ENCODE results near the gene SMTNL2. TPM values are rescaled to one million over a fixed set of nuclear protein-coding genes. Genes with fewer than 3 reads are reported as not detected.

SMTNL2 gene
- not detected in 2 replicates for total RNA-seq

DNA sequence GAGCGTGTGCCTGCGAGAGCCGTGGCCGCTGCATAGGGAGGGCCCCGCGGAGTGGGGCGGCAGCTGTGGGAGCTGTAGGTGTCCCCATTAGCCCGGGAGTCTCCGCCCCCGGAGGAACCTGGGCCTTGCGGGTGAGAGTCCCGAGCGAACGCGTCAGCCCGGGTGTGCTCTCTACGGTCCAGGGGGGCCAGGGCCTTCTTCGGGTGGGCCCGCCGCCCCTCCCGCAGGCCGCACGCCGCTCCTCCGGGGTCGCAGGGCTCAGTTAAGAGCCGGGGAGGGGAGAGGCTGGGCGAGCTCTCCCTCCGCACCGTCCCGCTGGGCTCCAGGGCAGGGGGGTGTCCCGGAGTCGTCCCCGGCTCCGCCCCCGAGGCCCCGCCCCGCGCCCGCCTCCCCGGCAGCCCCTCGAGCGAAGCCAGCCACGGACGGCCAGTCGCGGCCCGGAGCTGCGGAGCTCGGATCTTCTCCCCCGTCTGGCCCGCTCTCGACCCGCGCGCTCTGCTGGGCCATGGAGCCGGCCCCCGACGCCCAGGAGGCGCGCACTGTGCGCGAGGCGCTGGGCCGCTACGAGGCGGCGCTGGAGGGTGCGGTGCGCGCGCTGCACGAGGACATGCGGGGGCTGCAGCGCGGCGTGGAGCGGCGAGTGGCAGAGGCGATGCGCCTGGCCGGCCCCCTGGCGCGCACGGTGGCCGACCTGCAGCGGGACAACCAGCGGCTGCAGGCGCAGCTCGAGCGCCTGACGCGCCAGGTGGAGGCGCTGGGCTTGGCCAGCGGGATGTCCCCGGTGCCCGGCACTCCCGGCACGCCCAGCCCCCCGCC, at the start of gene SMTNL2:
Gene SMTNL2 (plus strand): TSS at position 429 of the 816 bp plus-strand sequence. CDS start 77 bp downstream, at position 506.

DNA sequence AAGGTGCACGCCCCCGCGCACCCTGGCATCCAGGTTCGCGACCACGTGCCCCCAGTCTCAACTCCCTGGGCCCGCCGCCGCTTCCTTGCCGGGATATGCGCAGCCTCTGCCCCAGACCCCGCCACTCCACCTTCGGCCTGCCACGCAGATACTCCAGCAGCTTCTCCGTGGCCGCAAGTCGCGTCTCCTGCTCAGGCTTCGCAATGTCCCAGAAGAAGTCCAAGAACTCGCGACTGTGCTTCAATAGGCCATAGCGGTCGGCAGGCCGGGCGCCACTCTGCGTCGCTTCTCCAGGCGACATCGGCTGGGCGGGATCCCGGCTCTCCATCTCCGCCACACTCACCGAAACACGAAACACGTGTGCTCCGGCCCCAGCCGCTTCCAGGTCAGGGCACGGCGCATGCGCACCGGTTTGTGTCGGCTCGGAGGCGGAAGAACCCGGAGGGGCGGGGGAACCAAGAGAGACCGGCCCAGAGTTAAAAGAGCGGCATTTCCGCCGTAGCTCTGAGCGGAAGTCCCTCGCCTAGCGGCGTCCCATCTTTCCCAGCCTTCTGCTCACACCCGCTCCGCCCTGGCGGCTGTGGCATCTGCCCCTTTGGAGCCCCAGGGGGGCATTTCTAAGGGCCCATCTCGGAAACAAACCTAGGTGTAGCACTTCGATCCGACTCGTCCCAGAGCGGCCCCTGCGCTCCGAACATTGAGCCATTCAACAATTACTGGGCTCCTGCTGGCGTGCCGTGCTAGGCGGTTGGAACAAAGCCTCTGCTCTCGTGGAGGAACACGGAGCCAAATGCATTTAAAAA, 29.1 kb upstream of the SMTNL2 start, which contains the start of gene MYBBP1A:
Gene MYBBP1A (minus strand): TSS at position 388 of the 803 bp plus-strand sequence. CDS start 60 bp downstream, at position 328.

DNA sequence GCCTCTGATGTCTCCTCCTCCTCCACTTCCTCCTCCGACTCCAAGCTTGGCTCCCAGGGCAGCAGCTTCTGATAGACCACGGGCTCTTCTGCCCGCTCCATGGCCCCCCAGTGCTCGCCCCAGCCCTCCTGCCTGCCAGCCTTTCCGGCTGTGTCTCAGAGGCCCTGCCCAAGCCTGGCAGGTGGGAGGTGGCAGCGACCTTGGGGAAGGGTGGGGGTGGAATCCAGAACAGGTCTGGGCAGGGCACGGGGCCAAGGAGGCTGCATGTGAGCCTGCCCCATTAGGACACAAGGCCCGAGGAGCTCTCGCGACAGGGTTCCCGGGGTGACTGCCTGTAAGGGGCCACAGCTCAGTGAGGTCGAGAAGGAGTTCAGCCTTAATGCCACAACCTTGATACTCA, 23.9 kb upstream of the SMTNL2 start, which contains the start of gene GGT6:
Gene GGT6 (minus strand): TSS at position 157 of the 400 bp plus-strand sequence. CDS start 56 bp downstream, at position 101.

DNA sequence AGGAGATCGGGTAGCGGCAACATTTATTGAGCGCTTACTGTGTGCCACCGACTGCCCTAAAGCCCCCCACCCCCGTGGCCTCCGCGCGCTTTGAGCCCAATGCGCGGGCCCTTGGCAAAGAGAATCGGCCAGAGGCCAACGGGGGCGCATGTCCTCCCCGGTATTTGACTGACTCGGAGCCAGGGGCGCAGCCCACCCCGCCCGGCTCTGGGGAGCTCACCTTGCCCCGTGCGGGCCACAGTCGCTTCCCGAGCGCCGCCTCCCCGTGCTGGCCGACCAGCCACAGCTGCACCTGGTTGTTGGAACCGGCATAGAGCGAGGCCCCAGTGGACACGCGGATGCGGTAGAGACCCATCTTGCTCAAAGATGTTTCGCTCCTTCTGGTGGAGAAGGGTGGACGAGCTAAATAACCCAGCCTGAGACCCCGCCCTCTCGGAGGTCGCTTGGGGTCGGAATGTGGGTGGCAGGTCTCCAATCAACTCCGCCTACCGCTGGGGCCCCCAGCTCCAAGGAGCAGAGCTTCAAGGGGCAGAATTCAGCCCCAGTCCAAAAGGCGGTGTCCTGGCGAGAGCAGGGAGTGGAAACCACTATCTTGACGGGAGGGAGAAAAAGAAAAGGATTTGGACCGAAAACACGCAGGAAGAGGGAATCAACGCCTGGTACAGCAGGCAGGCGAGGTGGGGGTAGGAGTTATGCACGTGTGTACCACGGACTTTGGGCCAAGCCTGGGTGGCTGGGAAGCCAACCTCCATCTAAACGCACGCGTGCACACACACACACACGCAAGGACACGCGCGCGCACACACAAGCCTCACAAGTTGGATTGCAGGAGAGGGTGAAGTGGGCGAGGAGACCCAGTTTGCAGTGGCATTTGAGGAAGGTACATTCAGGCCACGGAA, 57.2 kb downstream of the SMTNL2 start, which contains the start of gene ALOX15:
Gene ALOX15 (minus strand): TSS at position 382 of the 899 bp plus-strand sequence. CDS start 27 bp downstream, at position 355.

Small RNA genes within 50 kb of the gene (small RNA-seq; reads per million reads assigned to genes)
- gene RNU6-955P, result not detected

Other genes with a start within 250 kb of the SMTNL2 start
- 25.7 and 35.8 TPM in 2 replicates for gene UBE2G1, start 217.9 kb upstream of the SMTNL2 start, total RNA-seq
- not detected in 2 replicates for gene SPNS3, start 150.6 kb upstream of the SMTNL2 start, total RNA-seq
- gene SPNS2, start 85.6 kb upstream of the SMTNL2 start, total RNA-seq, result 0.37 and 0.39 TPM in 2 replicates
- 87.5 and 108 TPM in 2 replicates for gene MYBBP1A, start 29.1 kb upstream of the SMTNL2 start, total RNA-seq
- not detected in 2 replicates for gene GGT6, start 24.0 kb upstream of the SMTNL2 start, total RNA-seq
- not detected in 2 replicates for gene ALOX15, start 57.1 kb downstream of the SMTNL2 start, total RNA-seq
- 22.8 and 30.1 TPM in 2 replicates for gene PELP1, start 119.6 kb downstream of the SMTNL2 start, total RNA-seq
- gene ARRB2, start 126.1 kb downstream of the SMTNL2 start, total RNA-seq, result 9.2 and 16.0 TPM in 2 replicates
- gene MED11, start 146.9 kb downstream of the SMTNL2 start, total RNA-seq, result 13.5 and 16.9 TPM in 2 replicates
- 0.20 TPM in 1 of 2 replicates, not detected in the other for gene ZMYND15, start 155.3 kb downstream of the SMTNL2 start, total RNA-seq
- gene CXCL16, start 155.4 kb downstream of the SMTNL2 start, total RNA-seq, result 1.6 and 2.6 TPM in 2 replicates
- not detected in 2 replicates for gene TM4SF5, start 187.4 kb downstream of the SMTNL2 start, total RNA-seq
- gene VMO1, start 201.8 kb downstream of the SMTNL2 start, total RNA-seq, result 0.59 TPM in 1 of 2 replicates, not detected in the other
- 0.37 TPM in 1 of 2 replicates, not detected in the other for gene GLTPD2, start 204.4 kb downstream of the SMTNL2 start, total RNA-seq
- gene PSMB6, start 211.6 kb downstream of the SMTNL2 start, total RNA-seq, result 111 and 116 TPM in 2 replicates
- 17.6 and 18.2 TPM in 2 replicates for gene PLD2, start 222.6 kb downstream of the SMTNL2 start, total RNA-seq
- gene MINK1, start 248.8 kb downstream of the SMTNL2 start, total RNA-seq, result 32.0 and 37.3 TPM in 2 replicates